Medulla oblongata (tissue), 1 donor: ENCODE results near the gene ENDOD1.
"Not testable (repeated sequence)": the region's sequence is repeated elsewhere in the genome, so short reads cannot be mapped to it uniquely, and the experiment has no call there.

Experiments used
- DNase-seq: peaks from one replicate; pipeline ENCODE4 v3.0.0-alpha.2; 2015; ENCODE audit errors: extremely low spot score

Gene ENDOD1, protein sequence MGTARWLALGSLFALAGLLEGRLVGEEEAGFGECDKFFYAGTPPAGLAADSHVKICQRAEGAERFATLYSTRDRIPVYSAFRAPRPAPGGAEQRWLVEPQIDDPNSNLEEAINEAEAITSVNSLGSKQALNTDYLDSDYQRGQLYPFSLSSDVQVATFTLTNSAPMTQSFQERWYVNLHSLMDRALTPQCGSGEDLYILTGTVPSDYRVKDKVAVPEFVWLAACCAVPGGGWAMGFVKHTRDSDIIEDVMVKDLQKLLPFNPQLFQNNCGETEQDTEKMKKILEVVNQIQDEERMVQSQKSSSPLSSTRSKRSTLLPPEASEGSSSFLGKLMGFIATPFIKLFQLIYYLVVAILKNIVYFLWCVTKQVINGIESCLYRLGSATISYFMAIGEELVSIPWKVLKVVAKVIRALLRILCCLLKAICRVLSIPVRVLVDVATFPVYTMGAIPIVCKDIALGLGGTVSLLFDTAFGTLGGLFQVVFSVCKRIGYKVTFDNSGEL

DNA sequence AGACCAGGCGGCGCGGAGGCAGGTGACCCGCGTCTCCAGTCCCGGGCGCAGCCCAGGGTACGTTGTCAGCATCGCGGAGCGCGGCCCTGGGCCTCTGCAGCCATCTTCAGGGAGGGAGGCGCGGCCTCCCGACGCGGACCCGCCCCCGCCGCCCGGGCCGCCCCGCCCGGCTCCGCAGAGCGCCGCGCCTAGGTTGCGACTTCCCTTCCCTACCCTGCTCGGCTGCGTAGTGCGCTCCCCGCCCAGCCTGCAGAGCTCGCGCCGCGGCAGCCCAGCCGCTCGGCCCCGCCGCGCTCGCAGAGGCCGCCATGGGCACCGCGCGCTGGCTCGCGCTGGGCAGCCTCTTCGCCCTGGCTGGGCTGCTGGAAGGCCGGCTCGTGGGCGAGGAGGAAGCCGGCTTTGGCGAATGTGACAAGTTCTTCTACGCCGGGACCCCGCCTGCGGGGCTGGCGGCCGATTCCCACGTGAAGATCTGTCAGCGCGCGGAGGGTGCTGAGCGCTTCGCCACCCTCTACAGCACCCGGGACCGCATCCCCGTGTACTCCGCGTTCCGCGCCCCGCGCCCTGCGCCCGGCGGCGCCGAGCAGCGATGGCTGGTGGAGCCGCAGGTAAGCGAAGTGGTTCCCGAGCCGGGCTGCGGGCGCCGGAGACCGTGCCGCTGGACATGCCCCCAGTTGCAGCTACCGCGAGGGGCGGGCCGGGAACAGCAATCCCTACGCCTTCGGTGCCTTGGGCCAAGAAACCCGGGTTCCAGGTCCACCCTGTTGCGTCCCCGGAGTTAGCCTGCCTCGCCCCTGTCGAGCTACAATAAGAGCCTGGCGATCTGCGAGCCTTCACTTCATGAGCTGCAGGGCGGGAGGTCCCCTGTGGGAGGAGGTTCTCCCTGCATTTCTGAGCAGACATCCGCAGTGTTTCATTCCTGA, at the start of gene ENDOD1:
Gene ENDOD1, plus strand, starts transcription at position 227 of the 923 bp plus-strand sequence. Its CDS starts 82 bp downstream, at position 309.
- DNase-seq, result peak; percentile 85

DNA sequence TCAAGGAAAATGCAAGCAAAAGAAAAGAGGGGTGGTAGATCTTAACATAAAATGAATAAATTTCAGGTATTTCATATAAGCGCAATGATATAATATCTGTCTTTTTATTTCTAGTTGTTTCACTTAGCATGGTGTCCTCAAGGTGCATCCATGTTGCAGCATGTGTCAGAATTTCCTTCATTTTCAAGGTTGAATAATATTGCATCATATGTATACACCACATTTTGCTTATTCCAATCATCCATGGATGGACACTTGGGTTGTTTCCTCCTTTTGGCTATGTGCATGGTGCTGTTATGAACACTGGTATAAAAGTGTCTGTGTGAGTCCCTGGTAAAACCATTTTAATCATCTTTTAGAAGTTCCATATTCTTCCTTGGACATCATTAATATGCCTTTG, 47.4 kb upstream of the ENDOD1 start:
- no peak for DNase-seq

DNA sequence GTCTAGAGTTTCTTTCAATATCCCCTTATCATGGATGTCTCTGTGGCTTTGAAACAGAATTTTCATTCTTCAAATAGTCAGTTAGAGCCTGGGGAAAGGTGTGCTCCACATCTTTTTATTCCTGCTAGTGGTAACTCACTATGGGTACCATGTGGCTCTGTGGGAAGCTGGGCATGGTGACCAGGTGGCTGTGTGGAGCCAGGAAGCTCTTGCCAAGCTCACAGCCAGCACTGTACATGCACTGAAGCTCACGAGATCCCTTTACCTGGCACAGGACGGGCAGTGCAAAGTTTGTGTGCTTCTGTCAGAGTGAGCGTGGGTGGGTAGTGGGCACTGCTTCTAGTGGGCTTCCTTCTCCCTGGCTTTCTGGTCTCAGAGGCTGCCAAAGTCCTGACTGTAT, 46.7 kb upstream of the ENDOD1 start:
- no peak for DNase-seq

DNA sequence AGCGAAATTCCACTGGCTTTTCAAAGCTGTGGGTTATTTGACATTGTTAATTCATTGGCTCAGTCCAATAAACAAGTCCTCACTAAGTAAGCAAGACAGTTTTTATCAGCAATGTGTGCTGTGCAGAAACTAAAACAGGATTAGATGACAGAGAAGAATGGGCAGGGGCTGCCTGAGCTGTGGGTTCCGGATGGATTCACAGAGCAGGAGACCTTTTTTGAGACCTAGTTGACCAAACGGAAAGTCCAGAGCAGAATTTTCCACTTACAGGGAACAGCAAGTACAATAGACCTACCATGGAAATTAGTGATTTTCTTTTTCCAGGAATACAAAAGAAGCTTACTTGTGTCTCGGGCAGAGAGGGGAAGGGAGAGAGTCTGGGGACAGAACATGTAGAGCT, 45.6 kb upstream of the ENDOD1 start:
- no peak for DNase-seq

DNA sequence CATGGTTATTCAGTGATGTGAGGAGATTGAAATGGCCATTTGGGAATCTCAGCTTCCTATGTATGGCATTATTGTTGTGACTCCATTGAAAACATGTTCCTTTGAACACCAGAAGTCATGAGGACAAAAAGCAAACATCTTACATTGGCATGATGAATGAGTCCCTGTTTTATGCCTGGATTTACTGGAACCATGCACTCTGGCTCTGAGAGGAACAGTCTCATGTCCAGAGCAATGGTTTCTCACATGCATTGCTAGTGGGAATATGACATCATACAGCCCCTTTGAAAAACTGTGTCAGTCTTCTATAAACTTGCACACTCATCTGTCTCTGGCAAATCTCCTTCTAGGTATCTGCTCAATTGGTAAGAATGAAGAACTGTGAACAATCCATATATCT, 43.8 kb upstream of the ENDOD1 start:
- DNase-seq, result no peak

DNA sequence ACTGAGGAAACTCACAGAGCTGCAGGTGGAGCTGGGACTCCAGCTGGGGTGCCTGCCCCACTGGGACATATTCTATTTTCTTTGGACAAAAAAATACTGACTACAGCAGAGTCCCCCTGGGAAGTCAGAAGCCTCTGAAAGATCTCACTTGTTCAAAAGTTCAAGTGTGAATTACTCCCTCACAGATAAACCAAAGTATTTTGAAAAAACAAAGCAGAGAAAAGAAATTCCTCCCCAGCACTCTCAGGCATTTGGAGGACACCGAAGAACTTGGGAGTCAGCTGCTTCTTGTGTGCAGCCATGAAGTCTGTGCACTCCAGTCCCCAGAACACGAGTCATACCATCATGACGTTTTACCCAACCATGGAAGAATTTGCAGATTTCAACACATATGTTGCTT, 40.5 kb upstream of the ENDOD1 start, which contains the start of gene KDM4F:
Gene KDM4F, plus strand, starts transcription at position 301 of the 400 bp plus-strand sequence.
- DNase-seq, result not testable (repeated sequence)

DNA sequence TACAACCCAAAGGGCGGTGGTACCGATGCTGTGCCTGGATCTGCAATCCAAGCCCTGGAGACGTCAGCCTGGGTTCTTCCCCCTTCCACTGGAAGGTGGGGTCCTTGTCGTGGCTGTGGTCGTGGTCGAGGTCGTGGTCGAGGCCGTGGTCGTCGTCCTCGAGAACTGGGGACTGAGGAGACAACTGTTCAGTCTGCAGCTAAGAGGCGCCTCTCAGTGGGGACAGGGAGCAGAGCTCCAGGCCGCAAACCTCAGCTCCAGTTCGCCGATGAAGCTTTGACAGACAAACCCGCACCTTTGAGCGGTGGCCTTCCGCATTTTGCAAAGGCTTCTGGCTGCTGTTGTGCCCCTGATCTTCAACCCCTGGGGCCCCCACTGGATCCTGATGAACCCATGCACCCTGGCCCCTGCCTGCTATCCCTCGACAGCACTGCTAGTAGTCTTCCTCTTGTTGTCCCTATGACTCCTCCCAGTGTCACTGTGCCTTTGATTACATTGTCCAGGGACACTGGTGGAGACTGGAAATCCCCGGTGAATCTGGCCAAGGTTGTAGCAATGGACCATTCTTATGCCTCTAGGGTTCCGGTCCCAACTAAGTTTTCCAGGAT, 38.9 kb upstream of the ENDOD1 start:
- DNase-seq, result no peak

DNA sequence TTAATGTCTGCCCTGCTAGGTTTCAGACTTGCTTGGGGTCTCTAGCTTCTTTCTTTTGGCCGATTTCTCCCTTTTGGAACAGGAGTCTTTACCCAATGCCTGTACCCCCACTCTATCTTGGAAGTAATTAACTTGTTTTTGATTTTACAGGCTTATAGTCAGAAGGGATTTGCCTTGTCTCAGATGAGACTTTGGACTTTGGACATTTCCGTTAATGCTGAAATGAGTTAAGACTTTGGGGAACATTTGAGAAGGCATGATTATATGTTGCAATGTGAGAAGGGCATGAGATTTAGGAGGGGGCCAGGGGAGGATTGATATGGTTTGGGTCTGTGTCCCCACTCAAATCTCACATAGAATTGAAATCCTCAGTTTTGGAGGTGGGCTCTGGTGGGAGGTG, 35.3 kb upstream of the ENDOD1 start:
- no peak for DNase-seq

DNA sequence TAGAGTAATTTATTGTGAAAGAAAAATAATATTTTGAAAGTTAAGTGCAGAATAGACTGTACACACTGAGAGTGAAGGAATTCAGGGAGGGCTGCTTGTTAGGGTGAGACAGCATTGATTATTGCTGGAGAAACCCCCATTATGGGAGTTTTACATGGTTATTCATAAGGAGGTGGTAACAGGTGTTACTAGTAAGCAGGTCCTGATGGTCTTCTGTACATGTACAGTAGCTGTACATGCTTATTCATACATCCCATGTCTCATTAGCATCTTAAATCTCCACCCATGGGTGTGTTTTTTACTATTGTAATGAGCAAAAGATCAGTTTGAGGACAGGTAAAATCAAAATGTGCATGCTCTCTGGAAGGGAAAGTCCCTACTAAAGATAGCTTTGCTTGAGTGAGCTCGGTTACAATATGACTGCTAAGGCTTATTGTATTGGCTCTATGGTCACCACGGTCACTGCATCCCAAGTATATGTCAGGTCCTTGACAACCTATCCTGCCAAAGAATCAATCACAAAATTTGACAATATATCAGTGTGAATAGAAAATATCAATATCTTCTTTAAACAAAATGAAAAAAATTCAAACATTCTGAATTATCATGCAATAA, 34.3 kb upstream of the ENDOD1 start:
- DNase-seq, result no peak

DNA sequence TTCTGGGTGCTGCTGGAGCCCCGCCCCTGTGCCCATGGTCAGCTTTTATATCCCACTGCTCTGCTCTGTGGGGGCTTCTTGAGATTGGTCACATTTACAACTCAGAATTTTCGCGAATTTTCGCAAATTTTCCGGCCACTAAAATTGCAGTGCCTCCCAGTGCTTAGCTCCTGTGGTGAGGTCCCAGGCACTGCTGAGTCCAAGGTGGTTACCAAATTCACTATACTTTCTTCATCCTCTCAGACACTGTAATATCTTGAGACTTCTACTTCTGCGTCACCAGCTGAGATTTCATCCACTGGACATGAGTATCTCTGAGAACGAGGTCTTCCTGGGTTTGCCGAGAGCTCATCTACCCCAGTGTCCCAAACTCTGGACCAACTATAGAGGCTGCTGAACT, 31.7 kb upstream of the ENDOD1 start:
- no peak for DNase-seq

DNA sequence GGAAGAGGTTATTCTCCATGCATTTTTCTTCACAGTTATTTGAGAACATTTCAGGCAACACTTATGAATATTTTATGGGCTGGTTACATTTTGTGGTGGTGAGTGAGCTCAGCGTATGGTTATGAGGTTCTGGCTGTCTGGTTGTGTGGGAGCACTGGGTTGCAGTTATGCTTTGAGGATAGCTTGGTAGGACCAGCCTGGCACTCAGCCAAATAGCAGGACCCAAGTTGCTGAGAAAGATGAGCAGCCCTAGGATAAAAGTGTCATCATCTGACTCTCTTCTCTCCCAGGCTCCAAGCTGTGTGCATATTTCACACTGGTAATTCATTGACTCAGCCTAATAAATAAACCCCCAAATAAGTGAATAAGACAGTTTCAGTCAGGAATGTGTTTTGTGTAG, 31.0 kb upstream of the ENDOD1 start:
- DNase-seq, result no peak

DNA sequence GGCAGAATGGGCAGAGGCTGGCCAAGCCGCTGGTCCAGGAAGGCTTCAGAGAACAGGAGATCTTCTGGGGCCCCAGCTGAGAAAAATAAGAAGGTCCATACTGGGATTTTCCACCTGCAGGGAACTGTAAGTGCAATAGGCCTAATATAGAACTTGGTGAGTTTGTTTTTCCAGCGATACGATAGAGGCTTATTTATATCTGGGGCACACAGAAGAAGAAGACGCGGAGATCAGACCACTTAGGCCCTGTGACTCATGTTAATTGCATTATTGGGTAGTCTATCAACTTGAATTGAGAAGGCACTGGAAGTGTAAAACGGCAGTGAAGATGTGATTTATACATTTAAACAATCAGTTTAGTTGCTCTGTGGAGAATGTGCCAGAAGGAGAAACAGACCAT, 30.6 kb upstream of the ENDOD1 start:
- DNase-seq, result no peak

DNA sequence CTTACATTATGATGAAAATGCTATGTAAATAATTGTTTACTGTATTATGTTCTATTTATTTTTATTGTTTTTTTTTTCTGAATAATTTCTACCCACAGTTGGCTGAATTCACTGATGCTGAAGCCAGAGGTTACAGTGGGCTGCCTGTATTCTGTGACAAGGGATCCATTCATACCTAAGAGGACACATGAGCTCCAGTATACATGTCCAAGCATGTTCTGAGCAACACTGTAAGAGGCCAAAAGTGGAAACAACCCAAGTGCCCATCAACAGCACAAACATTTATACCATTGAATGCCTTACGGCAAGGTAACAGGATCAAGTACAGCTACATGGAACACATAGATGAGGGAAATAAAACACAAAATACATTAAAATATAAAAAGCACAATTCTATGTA, 24.3 kb upstream of the ENDOD1 start:
- peak; percentile 56 for DNase-seq

DNA sequence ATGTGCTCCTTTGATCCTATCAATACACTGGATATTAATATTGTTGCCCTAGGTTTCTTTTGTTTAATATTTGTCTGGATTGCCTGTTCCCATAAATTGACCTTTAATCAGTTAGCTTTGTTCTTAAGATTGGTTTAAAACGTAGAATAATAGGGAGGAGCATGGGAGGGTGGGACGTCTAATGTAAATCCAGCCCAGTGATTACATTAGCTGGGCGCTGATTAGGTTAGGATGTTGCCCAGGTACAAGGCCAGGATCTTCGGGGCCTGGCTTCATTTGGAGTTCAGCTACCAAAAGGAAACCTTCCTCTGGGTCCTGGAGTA, 23.0 kb upstream of the ENDOD1 start, which contains the start of gene SRSF8:
Gene SRSF8, plus strand, starts transcription at position 204 of the 323 bp plus-strand sequence. CDS start 308 bp downstream, outside the sequence.
- DNase-seq, result no peak

DNA sequence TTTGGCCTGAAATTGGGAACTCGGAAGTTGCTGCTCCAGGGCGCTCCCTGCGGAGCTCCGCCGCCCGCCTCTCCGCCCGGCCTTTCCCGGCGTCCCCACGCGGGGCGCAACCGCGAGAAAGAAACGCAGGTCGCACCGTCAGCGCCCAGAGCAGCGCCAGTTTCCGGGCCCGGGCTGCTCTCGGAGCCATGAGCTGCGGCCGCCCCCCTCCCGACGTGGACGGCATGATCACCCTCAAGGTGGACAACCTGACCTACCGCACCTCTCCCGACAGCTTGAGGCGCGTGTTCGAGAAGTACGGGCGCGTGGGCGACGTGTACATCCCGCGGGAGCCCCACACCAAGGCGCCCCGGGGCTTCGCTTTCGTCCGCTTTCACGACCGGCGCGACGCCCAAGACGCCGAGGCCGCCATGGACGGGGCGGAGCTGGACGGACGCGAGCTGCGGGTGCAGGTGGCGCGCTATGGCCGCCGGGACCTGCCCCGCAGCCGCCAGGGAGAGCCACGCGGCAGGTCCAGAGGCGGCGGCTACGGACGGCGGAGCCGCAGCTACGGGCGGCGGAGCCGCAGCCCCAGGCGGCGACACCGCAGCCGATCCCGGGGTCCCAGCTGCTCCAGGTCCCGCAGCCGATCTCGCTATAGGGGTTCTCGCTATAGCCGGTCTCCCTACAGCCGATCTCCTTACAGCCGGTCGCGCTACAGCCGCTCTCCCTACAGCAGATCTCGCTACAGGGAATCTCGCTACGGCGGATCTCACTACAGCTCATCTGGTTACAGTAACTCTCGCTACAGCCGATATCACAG, 22.4 kb upstream of the ENDOD1 start:
- DNase-seq, result peak; percentile 82

DNA sequence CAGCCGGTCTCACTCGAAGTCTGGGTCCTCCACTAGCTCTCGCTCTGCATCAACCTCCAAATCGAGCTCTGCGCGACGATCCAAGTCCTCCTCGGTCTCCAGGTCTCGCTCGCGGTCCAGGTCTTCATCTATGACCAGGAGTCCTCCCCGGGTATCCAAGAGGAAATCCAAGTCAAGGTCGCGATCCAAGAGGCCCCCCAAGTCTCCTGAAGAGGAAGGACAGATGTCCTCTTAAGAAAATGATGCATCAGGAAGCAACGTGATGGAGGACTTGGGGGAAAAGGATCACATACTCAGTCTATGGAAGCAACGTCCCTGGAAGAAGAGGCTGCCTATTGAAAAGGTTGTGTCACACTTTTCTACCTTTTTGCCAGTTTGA, 21.8 kb upstream of the ENDOD1 start:
- peak; percentile 68 for DNase-seq

DNA sequence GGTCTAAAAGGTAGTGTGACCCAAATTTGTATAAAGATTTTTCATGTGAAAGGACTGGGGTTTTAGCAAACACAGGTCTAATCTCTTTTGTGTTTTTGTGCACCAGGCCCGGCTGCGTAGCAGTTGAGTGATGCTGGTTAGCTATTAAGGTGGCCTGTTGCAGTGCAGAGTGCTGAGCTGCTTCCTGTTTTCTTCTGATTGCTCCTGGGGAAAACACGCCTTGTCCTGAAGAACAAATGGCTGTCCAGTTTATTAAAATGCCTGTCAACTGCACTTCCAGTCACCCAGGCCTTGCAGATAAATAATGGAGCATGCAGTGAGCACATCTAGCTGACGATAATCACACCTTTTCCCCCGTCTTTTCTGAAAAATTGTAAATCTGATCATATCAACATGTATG, 21.1 kb upstream of the ENDOD1 start:
- peak; percentile 91 for DNase-seq

DNA sequence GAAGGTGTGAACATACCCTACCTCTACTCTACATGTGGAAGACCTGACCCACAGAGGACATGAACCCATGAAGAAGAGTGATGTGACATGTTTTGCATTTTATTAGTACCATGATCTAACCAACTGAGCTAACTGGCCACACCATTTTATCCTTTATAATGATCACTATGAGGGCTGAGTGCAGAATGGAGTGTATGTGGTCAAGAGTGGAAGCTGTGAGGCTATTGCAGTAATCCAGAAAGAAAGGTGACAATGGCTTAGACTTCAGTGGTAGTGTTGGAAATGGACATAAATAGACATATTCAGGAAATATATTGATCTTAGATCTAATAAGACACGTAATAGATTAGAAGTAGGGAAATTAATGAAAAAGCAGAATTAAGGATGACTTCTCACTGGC, 19.2 kb upstream of the ENDOD1 start:
- DNase-seq, result no peak

DNA sequence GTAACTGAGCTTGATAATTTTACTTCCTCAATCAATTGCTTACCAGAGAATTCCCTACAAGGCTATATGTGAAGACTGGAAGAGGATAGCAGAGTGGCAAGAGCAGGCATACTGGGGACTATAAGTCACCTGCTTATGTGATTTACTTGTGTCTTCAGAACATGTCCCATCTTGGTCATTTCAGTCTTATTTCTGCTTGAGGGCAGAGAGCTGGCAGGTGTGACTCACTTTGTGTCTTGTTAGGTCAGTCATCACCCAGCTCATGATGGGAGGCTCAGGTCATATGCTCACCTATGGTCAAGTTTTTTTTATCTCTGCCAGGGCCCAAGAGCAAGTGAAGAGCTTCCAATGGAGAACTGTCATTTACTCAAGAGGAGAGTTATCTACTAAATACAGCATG, 16.7 kb upstream of the ENDOD1 start:
- DNase-seq, result no peak

DNA sequence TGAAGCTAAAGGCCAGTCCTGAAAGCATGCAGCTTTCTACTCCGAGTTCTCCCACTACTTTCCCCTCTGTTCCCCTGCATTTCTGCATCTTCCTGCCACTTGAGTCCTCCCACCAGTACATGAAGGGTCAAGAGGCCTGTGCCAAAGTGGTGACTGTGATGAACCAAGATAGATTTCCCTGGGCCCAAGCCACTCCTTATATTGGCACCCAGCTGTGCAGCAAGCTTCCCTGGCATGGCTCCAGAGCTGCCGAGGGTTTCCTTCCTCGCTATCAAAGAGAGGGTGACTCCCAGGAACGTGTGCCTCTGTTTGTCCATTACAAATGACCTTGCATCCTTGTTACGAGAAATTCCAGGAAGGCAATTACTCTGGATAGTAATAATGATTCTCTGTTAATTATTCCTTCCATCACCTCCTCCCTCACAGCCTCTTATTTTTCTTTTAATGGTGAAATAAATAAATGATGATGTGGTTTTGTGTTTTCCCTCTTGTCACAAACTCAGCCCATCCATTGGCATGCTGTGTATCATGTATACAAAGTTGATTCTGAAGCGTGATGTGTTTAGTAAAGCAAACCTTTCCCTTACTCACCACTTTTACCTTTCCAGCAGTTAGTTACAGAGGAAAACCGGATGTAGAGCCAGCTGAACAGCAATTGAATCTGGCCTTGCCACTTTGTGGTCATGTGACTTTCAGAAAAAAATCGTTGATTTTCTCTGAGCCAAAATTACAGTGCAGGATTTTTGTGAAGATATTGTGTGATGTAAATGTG, 14.7 kb upstream of the ENDOD1 start:
- DNase-seq, result no peak
